ENCODE results near the gene SLC6A19. TPM values are rescaled to one million over a fixed set of nuclear protein-coding genes. Genes with fewer than 3 reads are reported as not detected.

SLC6A19 gene
- total RNA-seq, 4 donors from 2014 or later: under 0.01 TPM; not detected in 3

GRCh38 chr5:1241509-1242080 lies 40.2 kb downstream of the SLC6A19 start:
- WGBS, 2 donors: 69 to 70% methylated on average over 22 of the region's 22 CpGs

GRCh38 chr5:1242733-1243486 lies 41.5 kb downstream of the SLC6A19 start:
- Histone ChIP-seq H3K27me3 (peaks cover 0 to 34% of the 10 kb centered on the region in 2 donors), H3K36me3 (no peaks in the 10 kb centered on the region), H3K4me3 (no peak overlapping the region), H3K27ac (no peak overlapping the region), H3K9me3 (no peaks in the 10 kb centered on the region), H3K4me1 (no peaks in the 10 kb centered on the region)
- TF ChIP-seq POLR2A (IDR thresholded peaks at IDR 0.05) (no peak), EP300 (IDR thresholded peaks at IDR 0.05) (no peak)
- TF ChIP-seq, protein P1, sequence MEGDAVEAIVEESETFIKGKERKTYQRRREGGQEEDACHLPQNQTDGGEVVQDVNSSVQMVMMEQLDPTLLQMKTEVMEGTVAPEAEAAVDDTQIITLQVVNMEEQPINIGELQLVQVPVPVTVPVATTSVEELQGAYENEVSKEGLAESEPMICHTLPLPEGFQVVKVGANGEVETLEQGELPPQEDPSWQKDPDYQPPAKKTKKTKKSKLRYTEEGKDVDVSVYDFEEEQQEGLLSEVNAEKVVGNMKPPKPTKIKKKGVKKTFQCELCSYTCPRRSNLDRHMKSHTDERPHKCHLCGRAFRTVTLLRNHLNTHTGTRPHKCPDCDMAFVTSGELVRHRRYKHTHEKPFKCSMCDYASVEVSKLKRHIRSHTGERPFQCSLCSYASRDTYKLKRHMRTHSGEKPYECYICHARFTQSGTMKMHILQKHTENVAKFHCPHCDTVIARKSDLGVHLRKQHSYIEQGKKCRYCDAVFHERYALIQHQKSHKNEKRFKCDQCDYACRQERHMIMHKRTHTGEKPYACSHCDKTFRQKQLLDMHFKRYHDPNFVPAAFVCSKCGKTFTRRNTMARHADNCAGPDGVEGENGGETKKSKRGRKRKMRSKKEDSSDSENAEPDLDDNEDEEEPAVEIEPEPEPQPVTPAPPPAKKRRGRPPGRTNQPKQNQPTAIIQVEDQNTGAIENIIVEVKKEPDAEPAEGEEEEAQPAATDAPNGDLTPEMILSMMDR (IDR thresholded peaks at IDR 0.05): no peak
- no peak for DNase-seq (ENCODE audit: low spot score in 2 of 2)
- WGBS, 2 donors: 73 to 75% methylated on average over 9 to 10 of the region's 14 CpGs

More at GRCh38 chr5:1241509-1242080, 40.2 kb downstream of the SLC6A19 start:
- no peak for DNase-seq (ENCODE audit: low spot score in 2 of 2)
- Histone ChIP-seq H3K36me3 (no peaks in the 10 kb centered on the region), H3K27me3 (peaks cover 0 to 20% of the 10 kb centered on the region in 2 donors), H3K27ac (no peak overlapping the region), H3K9me3 (peaks cover 0 to 12% (median 0%) of the 10 kb centered on the region in 4 donors), H3K4me3 (no peak overlapping the region), H3K4me1 (no peaks in the 10 kb centered on the region)
- TF ChIP-seq POLR2A (IDR thresholded peaks at IDR 0.05) (no peak), EP300 (IDR thresholded peaks at IDR 0.05) (no peak)
- TF ChIP-seq, protein P1 (IDR thresholded peaks at IDR 0.05): no peak

- H3K27me3 ChIP-seq: peaks cover 0 to 39% of the 10 kb centered on the region in 2 donors
- no peaks in the 10 kb centered on the region for H3K9me3 ChIP-seq
- WGBS, 2 donors: 47 to 53% methylated on average over 23 to 31 of the region's 33 CpGs
Observed at GRCh38 chr5:1243487-1244130, 42.2 kb downstream of the SLC6A19 start.

DNA sequence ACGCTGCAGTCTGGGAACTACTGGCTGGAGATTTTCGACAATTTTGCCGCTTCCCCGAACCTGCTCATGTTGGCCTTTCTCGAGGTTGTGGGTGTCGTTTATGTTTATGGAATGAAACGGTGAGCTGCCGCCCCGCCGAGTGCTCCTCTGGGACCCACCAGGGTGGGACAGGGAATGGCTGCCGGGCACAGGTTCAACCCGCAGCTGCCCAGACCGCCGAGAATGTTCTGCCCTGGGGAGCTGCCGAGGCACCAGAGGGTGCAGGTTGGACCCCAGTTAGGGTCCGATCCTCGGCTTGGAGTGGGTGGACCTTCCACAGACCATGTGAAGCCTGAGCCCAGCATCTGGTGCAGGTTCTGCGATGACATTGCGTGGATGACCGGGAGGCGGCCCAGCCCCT lies 42.9 kb downstream of the SLC6A19 start:
- DNase-seq (ENCODE audit: low spot score in 2 of 2): no peak
- Histone ChIP-seq H3K36me3 (no peaks in the 10 kb centered on the region), H3K27me3 (peaks cover 0 to 39% of the 10 kb centered on the region in 2 donors), H3K4me1 (no peaks in the 10 kb centered on the region), H3K4me3 (no peak overlapping the region), H3K9me3 (no peaks in the 10 kb centered on the region), H3K27ac (no peak overlapping the region)
- TF ChIP-seq, protein P1 (IDR thresholded peaks at IDR 0.05): no peak
- TF ChIP-seq POLR2A (IDR thresholded peaks at IDR 0.05) (no peak), EP300 (IDR thresholded peaks at IDR 0.05) (no peak)
- 48 to 50% methylated on average over 6 to 12 of the region's 21 CpGs for WGBS, 2 donors

More at GRCh38 chr5:1243487-1244130, 42.2 kb downstream of the SLC6A19 start:
- TF ChIP-seq, protein P1 (IDR thresholded peaks at IDR 0.05): no peak
- no peak for DNase-seq (ENCODE audit: low spot score in 2 of 2)
- no peaks in the 10 kb centered on the region for H3K36me3 ChIP-seq
- no peak overlapping the region for H3K27ac ChIP-seq
- no peak overlapping the region for H3K4me3 ChIP-seq
- H3K4me1 ChIP-seq: no peaks in the 10 kb centered on the region

- H3K27ac ChIP-seq: no peak overlapping the region
- H3K36me3 ChIP-seq: no peaks in the 10 kb centered on the region
- 42 to 54% methylated on average over 7 to 10 of the region's 10 CpGs for WGBS, 2 donors
- no peaks in the 10 kb centered on the region for H3K4me1 ChIP-seq
- no peak for DNase-seq (ENCODE audit: low spot score in 2 of 2)
- no peaks in the 10 kb centered on the region for H3K9me3 ChIP-seq
- TF ChIP-seq POLR2A (IDR thresholded peaks at IDR 0.05): no peak
- TF ChIP-seq, protein P1 (IDR thresholded peaks at IDR 0.05): no peak
- TF ChIP-seq EP300 (IDR thresholded peaks at IDR 0.05): no peak
- H3K27me3 ChIP-seq: peaks cover 0 to 39% of the 10 kb centered on the region in 2 donors
- no peak overlapping the region for H3K4me3 ChIP-seq
Observed at GRCh38 chr5:1244976-1245375, 43.6 kb downstream of the SLC6A19 start.

Measured in tibial nerve (tissue), 4 donors.